Measurements from ENCODE around the gene SMPD2.

DNA sequence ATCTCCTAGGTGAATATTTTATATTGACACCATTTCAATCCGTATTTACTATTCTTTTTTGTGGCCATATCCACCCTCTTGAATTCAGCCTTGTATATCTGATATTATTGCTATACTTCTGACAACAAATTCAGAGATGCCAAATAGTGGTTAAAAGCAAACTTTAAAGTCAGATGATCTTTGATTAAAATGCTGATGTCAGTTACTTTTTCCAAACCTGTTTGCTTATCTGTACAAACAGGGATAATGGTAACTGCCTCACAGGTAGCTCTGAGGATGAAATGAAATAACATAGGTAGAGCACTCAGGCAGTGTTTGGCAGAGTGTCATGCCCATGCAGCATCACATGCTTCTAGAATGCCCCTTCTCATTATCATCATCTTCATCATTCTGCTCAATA, 19.3 kb upstream of the SMPD2 start:
- no peak for TF ChIP-seq CTCF (IDR thresholded peaks at IDR 0.05)
- no peak for TF ChIP-seq EZH2 (IDR thresholded peaks at IDR 0.05; ENCODE audit: borderline replicate concordance, insufficient read depth, low read depth, low read length, poor library complexity, severe bottlenecking)
